NCI-H774 (cell line): Measurements from ENCODE around the gene SV2A.
A peak's percentile ranks its signal among the peaks of the same experiment; 100 is the strongest.
"Not testable (repeated sequence)": the region's sequence is repeated elsewhere in the genome, so short reads cannot be mapped to it uniquely, and the experiment has no call there.

Experiments
- DNase-seq: peaks from one replicate; lab custom pipeline; 2025; lab: John Stamatoyannopoulos, UW

The SV2A gene

GRCh38 chr1:149928401-149928724, 10.7 kb upstream of the SV2A start:
- DNase-seq = no peak

GRCh38 chr1:149927563-149928400, 10.1 kb upstream of the SV2A start, which contains the start of gene SF3B4:
Gene SF3B4 (minus strand): TSS chr1:149927803. CDS start chr1:149927759, 44 bp downstream.
- peak; percentile 94 for DNase-seq

DNA sequence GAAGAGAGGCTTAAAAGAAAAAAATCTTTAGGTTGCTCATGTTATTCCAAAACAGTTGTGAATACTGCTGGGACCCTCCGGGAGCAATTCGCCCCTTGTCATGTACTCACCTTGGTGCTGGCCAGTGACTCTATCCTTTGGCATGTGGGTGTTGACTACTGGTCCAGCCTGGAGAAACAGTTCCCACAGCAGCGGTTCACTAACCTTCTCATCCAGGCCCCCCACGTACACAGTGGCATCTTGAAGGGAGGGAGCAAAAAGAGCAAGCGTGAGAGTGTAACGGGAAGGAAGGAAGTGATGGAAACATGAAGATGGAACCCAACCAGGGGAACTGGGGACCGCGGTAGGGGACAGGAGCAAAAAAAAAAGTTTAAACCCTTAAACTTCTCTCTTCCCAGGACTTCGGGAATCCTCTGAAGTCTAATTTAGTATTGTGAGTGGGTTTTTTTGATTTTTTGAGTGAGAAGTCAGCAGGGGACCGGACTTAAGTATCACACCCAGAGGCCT, 9.5 kb upstream of the SV2A start:
- no peak for DNase-seq

DNA sequence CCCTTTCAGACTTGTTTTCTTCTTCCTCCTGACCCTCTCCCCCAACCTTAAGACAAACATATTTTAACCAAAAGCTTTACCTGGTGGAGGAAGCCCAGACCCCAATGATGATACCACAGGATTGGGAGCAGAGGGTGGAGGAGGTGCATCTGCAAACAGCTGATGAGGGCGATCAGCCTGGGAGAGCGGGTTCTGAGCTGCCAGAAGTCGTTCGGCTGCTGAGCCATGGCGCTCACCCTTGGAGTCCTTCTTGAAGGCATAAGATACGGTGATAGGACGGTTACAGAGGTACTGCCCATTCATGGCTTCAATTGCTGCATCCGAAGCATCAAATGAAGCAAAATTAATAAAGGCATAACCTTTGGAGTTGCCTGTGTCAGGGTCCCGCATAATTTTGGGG, 8.7 kb upstream of the SV2A start:
- DNase-seq = no peak

DNA sequence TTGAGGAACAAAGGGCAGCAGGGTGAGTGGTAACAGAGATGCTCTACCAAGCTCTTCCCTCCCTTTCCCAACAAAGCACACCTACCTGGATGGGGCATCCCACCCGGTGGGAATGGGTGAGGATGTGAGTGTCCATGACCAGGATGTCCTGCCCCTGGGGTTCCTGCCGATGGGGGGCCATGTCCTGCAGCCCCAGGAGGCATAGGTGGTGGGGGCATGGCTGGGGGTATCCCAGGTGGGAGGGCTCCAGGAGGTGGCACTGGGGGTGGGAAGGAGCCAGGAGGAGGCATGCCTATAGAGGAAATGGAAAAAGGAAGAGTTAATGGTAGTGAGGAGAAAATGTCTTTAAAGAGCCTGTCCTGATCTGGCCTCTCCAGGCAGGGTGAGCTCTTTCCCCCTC, 8.1 kb upstream of the SV2A start:
- DNase-seq = no peak

DNA sequence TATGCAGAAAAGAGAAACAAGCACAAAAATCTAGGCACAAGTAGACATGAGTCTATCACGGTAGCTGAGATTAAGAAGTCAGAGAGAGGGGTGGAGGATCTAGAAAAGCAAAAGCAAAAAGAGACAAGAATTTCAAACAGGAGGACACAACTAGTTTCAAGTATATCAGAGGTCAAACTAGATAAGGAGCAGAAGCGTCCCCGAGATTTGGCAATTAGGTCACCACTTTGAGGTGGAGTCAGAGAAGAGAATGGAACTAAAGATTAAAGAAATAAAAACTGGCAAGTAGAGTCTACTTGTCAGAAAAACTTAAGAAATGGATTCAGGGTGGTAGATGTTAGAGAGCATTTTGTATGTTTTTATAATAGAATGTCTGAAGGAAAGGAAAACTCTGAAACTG, 7.7 kb upstream of the SV2A start:
- DNase-seq = no peak

DNA sequence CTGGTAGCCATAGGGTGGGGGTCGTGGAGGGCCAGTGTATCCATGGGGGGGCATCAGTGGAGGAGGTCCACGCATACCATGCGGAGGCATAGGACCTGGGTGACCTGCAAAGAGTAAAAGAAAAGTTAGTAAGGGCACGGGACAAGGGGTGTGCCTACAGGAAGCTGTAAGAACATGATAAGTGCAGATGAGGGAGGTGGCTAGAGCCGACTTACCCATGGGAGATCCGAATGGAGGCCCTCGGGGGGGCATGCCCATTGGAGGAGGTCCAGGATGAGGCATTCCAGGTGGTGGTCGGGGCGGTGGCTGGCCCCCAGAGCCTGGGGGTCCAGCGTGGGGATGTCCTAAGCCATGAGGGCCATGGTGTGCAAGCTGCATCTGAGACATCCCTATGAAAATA, 6.0 kb upstream of the SV2A start:
- DNase-seq = no peak

DNA sequence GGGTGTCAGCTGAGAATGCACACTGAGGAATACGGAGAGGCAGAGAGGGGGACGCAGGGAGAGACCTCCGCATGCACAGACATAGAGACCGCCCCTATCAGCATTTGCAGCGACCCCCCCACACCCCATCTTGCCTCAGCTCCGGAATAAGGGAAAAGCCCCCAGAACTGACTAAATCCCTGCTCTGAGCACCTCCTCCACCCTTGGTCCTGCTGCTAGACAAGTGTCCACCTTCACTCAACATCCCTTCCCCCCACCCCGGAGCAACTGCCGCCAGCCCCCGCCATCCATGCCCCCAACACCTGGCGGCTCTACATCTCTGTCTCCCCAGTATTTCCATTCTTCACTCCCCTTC, 769 bp downstream of the SV2A start:
- no peak for DNase-seq

DNA sequence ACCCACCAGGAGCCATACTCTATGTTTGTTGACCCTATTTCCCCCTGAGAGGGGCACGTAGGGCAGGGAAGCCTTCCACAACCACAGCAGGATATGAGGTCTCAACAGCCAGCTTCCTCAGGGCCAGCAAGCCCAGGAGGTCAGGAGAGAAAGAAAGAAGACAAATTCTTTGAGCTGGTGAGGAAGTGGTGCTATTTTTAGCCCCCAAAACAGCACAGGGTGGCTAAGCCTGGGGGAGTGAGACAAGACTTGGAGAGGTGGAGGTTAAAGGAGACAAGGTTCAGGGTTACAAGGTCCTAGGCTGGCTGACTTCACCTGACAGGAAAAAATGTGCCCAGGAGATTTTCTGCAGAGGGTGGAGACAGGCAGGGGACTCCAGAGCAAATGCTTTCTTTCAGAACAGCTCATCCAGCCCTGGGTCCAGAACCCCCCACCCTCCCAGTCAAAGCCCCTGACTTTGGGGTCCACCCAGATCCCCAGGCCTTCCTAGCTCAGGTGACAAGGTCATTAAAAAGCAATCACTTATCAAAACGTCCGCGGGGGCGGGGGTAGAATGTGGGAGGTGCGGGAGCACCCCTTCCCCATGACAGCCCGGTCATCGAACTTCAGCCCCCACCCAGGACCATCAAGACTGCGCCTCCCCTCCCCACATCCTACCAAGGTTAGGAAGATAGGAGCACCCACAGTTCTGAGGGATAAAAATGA, 1.3 kb downstream of the SV2A start:
- no peak for DNase-seq

- no peak for DNase-seq
Observed at GRCh38 chr1:149915429-149916192, 2.0 kb downstream of the SV2A start.

DNA sequence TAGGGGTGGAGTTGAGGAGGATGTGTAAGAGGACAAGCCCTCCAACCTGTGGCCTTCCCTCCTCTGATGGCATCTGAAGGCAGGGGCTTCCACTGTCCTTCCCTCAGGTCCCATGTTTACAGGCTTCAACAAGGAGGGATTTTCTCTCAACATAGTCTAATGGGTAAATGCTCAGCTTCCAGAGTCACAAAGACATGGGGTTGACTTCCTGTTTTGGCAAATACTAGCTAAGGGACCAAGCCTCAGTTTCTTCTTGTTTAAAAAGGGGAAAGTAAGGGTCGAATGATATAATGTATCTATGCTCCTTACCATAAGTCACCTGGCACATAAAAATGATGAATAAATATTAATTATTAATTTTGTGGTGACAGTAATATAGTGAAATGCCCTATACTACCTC, 3.1 kb downstream of the SV2A start:
- no peak for DNase-seq

GRCh38 chr1:149906570-149907075, 11.0 kb downstream of the SV2A start:
- no peak for DNase-seq

- no peak for DNase-seq
Observed at GRCh38 chr1:149903836-149904491, 13.7 kb downstream of the SV2A start.

GRCh38 chr1:149899460-149900284, 18.0 kb downstream of the SV2A start, which contains the start of gene BOLA1:
Gene BOLA1 (plus strand): TSS chr1:149899568. CDS start chr1:149900060, 492 bp downstream.
- peak; percentile 96 for DNase-seq

- no peak for DNase-seq
Observed at GRCh38 chr1:149896575-149896974, 21.1 kb downstream of the SV2A start.

DNA sequence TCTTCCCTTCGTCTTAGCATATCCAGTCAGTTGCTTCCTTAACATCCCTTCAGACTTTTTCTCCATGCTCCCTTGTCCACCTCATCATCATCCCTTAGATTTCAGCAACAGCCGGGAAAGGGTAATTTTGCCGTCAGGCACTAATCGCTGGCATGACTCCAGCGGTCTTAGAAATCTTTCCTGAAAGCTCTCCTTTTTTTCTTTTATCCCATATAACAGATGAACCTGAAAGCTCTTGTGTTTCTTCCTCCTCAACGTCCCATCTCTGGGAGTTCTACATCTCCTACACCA, 28.7 kb downstream of the SV2A start:
- DNase-seq = no peak

- peak; percentile 70 for DNase-seq
Observed at GRCh38 chr1:149888247-149888998, 29.2 kb downstream of the SV2A start.

DNA sequence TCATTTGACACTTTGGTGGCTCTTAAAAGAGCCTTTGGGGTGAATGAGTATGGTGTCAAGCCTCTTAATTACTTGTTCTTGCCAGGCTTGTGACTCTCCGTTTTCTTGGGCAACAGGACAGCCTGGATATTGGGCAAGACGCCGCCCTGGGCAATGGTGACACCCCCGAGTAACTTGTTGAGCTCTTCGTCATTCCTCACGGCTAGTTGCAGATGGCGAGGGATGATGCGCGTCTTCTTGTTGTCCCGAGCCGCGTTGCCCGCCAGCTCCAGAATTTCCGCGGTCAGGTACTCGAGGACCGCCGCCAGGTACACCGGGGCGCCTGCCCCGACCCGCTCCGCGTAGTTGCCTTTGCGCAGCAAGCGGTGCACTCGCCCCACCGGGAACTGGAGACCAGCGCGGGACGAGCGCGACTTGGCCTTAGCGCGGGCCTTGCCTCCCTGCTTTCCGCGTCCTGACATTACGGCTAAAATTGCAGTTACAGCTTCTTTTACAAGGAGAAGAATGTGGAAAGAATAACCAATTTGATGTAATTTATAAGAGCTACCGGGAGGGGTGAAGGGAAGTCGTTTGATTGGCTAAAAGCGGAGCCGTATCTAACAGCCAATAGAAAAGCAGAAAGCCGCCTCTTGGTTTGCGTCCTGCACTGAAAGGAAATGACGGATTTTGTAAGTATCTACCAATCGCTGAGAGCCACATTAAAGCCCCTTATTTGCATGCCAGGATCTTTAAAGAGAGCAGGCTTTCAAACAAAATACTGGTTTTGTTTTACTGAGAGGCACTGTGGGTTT, 30.0 kb downstream of the SV2A start:
- DNase-seq = peak; percentile 96

- DNase-seq = not testable (repeated sequence)
Observed at GRCh38 chr1:149887196-149887455, 30.5 kb downstream of the SV2A start.
